GM06990 (cell line): ENCODE data around the gene CASTOR1.

Experiments used
- DNase-seq: peaks from one replicate; pipeline ENCODE4 v3.0.0-alpha.2; 2011; ENCODE audit not compliant: insufficient read length; ENCODE audit errors: extremely low read depth
- H3K27me3 ChIP-seq: replicated peaks from 2 replicates; pipeline ENCODE4 v1.6.0; 2011; ENCODE audit warnings: low read length; ENCODE audit not compliant: control insufficient read depth, insufficient read depth
- H3K36me3 ChIP-seq: 2 replicates; pipeline ENCODE4 v1.5.1; 2011; ENCODE audit warnings: low read length; ENCODE audit not compliant: control insufficient read depth, insufficient read depth
- H3K4me3 ChIP-seq: replicated peaks from 2 replicates; pipeline ENCODE4 v1.5.1; 2011; ENCODE audit warnings: low read depth, mild to moderate bottlenecking, control low read depth, low read length
- CTCF ChIP-seq: IDR thresholded peaks from 2 replicates; pipeline ENCODE4 v1.5.1; 2011; ENCODE audit warnings: low read length, control low read depth, mild to moderate bottlenecking, inconsistent platforms; ENCODE audit not compliant: insufficient read depth, poor library complexity, severe bottlenecking

Gene CASTOR1

GRCh38 chr22:30245181-30245984 is 43.9 kb downstream of the CASTOR1 start:
- peak overlapping the region; percentile 63 for H3K4me3 ChIP-seq
- H3K27me3 ChIP-seq: no peaks in the 10 kb centered on the region
- peaks cover 1% of the 10 kb centered on the region; the same call in 1 of the 2 replicates for H3K36me3 ChIP-seq
- DNase-seq: no peak
- no peak for TF ChIP-seq CTCF

GRCh38 chr22:30244641-30245040 is 44.7 kb downstream of the CASTOR1 start:
- Histone ChIP-seq H3K27me3 (no peaks in the 10 kb centered on the region), H3K4me3 (no peak overlapping the region; the same call in 1 of the 2 replicates), H3K36me3 (peaks cover 1% of the 10 kb centered on the region; the same call in 1 of the 2 replicates)
- no peak for DNase-seq
- TF ChIP-seq CTCF: no peak

GRCh38 chr22:30244066-30244465 is 45.2 kb downstream of the CASTOR1 start:
- Histone ChIP-seq H3K27me3 (no peaks in the 10 kb centered on the region), H3K36me3 (peaks cover 1% of the 10 kb centered on the region; the same call in 1 of the 2 replicates), H3K4me3 (no peak overlapping the region)
- DNase-seq: no peak
- TF ChIP-seq CTCF: no peak

- Histone ChIP-seq H3K36me3 (peaks cover 1% of the 10 kb centered on the region; the same call in 1 of the 2 replicates), H3K4me3 (no peak overlapping the region), H3K27me3 (no peaks in the 10 kb centered on the region)
- TF ChIP-seq CTCF: no peak
- DNase-seq: no peak
Observed at GRCh38 chr22:30243661-30244060, 45.6 kb downstream of the CASTOR1 start.

GRCh38 chr22:30241576-30242371 is 47.5 kb downstream of the CASTOR1 start:
- Histone ChIP-seq H3K4me3 (no peak overlapping the region), H3K27me3 (no peaks in the 10 kb centered on the region; the same call in 1 of the 2 replicates), H3K36me3 (peaks cover 1% of the 10 kb centered on the region; the same call in 1 of the 2 replicates)
- no peak for TF ChIP-seq CTCF
- no peak for DNase-seq
